ENCODE measurements around the gene DDB1. TPM values are rescaled to one million over a fixed set of nuclear protein-coding genes. Genes with fewer than 3 reads are reported as not detected.

The DDB1 gene
- total RNA-seq, 1 experiment from 2014 or later = 297 TPM

GRCh38 chr11:61305417-61305816 is 27.5 kb downstream of the DDB1 start:
- H2BK5ac ChIP-seq (ENCODE audit: insufficient read length, low read length) = no peak overlapping the region

More at GRCh38 chr11:61305417-61305816, 27.5 kb downstream of the DDB1 start:
- H3K27me3 Mint-ChIP-seq (ENCODE audit: low read depth) = no peaks in the 10 kb centered on the region
- Histone ChIP-seq H3K23me2 (ENCODE audit: insufficient read length, low read depth, low read length, poor library complexity, severe bottlenecking) (no peaks in the 10 kb centered on the region), H3K4ac (ENCODE audit: low read depth, low read length) (no peak overlapping the region), H3K79me1 (ENCODE audit: insufficient read depth, low read depth, low read length, poor library complexity, severe bottlenecking) (no peaks in the 10 kb centered on the region), H4K5ac (ENCODE audit: insufficient read length, low read depth, low read length) (no peak overlapping the region), H3K4me2 (ENCODE audit: insufficient read depth, insufficient read length, low read length) (no peak overlapping the region), H3K27ac (ENCODE audit: insufficient read length, low read depth, low read length) (no peak overlapping the region), H4K91ac (ENCODE audit: insufficient read length, low read depth, low read length) (no peak overlapping the region), H3K79me2 (ENCODE audit: insufficient read depth, low read length) (no peaks in the 10 kb centered on the region), H3K27me3 (ENCODE audit: insufficient read depth, low read length) (no peaks in the 10 kb centered on the region), H3T11ph (ENCODE audit: low read length) (no peak overlapping the region), H2AFZ (ENCODE audit: low read length) (no peak overlapping the region), H3K14ac (ENCODE audit: insufficient read depth, low read length) (no peak overlapping the region), H3K23ac (ENCODE audit: insufficient read length, low read depth, low read length) (no peak overlapping the region), H2BK12ac (ENCODE audit: insufficient read length, low read depth, low read length) (no peak overlapping the region), H4K20me1 (ENCODE audit: control insufficient read depth, insufficient read depth, insufficient read length) (no peaks in the 10 kb centered on the region), H3K4me1 (ENCODE audit: insufficient read depth, low read length) (no peaks in the 10 kb centered on the region), H3K9ac (ENCODE audit: extremely low read depth, insufficient read length, low read length) (no peak overlapping the region), H4K8ac (replicated peaks; ENCODE audit: insufficient read length, low read depth, low read length) (no peak overlapping the region), H3K56ac (ENCODE audit: insufficient read length, low read depth, low read length) (no peak overlapping the region), H2BK120ac (ENCODE audit: low read depth, low read length, poor library complexity, severe bottlenecking) (no peak overlapping the region), H2BK15ac (ENCODE audit: low read depth, low read length) (no peak overlapping the region), H2AK5ac (ENCODE audit: insufficient read length, low read length) (no peak overlapping the region), H3K18ac (ENCODE audit: insufficient read length, low read depth, low read length) (no peak overlapping the region), H3K9me3 (ENCODE audit: control insufficient read depth, low read depth, low read length) (no peaks in the 10 kb centered on the region), H2BK20ac (ENCODE audit: low read depth, low read length, poor library complexity, severe bottlenecking) (no peak overlapping the region)
- H3K4me1 Mint-ChIP-seq = no peaks in the 10 kb centered on the region
- peaks cover 38 to 51% (median 41%) of the 10 kb centered on the region in 3 experiments; a peak in 6 of 7 replicates for H3K36me3 Mint-ChIP-seq (ENCODE audit: insufficient read depth in 1 of 3, low read depth in 3 of 3)
- no CpG with 5 or more reads among the region's 7 CpGs for WGBS (ENCODE audit: extremely low coverage, insufficient read length, low lambda C conversion rate)
- DNase-seq = no peak
- TF ChIP-seq CTCF (conservative IDR thresholded peaks at IDR 0.05) = no peak
- H3K9me3 Mint-ChIP-seq = no peaks in the 10 kb centered on the region
- no peak overlapping the region for H3K27ac Mint-ChIP-seq
- no peak overlapping the region for H3K4me3 Mint-ChIP-seq
